Measurements from ENCODE around the gene FARSA.

- TF ChIP-seq CTCF (IDR thresholded peaks at IDR 0.05) (no peak), POLR2A (IDR thresholded peaks at IDR 0.05) (no peak), EP300 (IDR thresholded peaks at IDR 0.05) (no peak)
Observed at GRCh38 chr19:12932392-12933286, 872 bp downstream of the FARSA start.
